Natural killer cell treated with Interleukin-12 subunit alpha and Interleukin-12 subunit beta and Interleukin-15 and Interleukin-18, amount 100 ng/mL, for 72 hours (primary cell): ENCODE results near the gene ISL2. TPM values are rescaled to one million over a fixed set of nuclear protein-coding genes. Genes with fewer than 3 reads are reported as not detected.
A peak's percentile ranks its signal among the peaks of the same experiment; 100 is the strongest.

Experiments used
- ATAC-seq, 2 donors: fragments of 150-1000 bp; cut with Tn5 transposase in 1 of 2; sonication (Bioruptor Pico), chemical (Tn5 transposase) in 1 of 2; 2 replicates each; pipeline ENCODE4 v1.10.0; 2021
- DNase-seq: peaks from one replicate; pipeline ENCODE4 v3.0.0; 2022; ENCODE audit warnings: low spot score
- H3K27ac Mint-ChIP-seq, 2 donors: 1 replicate in 1 of 2; 2 replicates in 1 of 2; pipeline ENCODE4 v1.8.0; 2022; ENCODE audit warnings: mixed read lengths in 2 of 2, mild to moderate bottlenecking in 1 of 2, moderate library complexity in 1 of 2
- H3K27me3 Mint-ChIP-seq, 2 donors: 1 replicate in 1 of 2; 2 replicates in 1 of 2; pipeline ENCODE4 v1.8.0; 2022; ENCODE audit warnings: mixed read lengths in 2 of 2
- H3K36me3 Mint-ChIP-seq: one replicate; pipeline ENCODE4 v1.8.0; 2022; ENCODE audit warnings: mixed read lengths
- H3K4me1 Mint-ChIP-seq, 2 donors: 1 replicate in 1 of 2; 2 replicates in 1 of 2; pipeline ENCODE4 v1.8.0; 2022; ENCODE audit warnings: low read depth in 2 of 2, mixed read lengths in 2 of 2, mild to moderate bottlenecking in 1 of 2
- H3K4me3 Mint-ChIP-seq: one replicate; pipeline ENCODE4 v1.8.0; 2022; ENCODE audit warnings: mixed read lengths
- H3K9me3 Mint-ChIP-seq: 2 replicates; pipeline ENCODE4 v1.8.0; 2022; ENCODE audit warnings: mixed read lengths
- total RNA-seq, 2 donors: library from RNA; stranded (reverse); gene quantifications; one replicate each; pipeline ENCODE4 v1.2.3, GENCODE V29; 2022

The ISL2 gene
- total RNA-seq, 2 donors from 2014 or later, result 0.73 to 1.0 TPM

DNA sequence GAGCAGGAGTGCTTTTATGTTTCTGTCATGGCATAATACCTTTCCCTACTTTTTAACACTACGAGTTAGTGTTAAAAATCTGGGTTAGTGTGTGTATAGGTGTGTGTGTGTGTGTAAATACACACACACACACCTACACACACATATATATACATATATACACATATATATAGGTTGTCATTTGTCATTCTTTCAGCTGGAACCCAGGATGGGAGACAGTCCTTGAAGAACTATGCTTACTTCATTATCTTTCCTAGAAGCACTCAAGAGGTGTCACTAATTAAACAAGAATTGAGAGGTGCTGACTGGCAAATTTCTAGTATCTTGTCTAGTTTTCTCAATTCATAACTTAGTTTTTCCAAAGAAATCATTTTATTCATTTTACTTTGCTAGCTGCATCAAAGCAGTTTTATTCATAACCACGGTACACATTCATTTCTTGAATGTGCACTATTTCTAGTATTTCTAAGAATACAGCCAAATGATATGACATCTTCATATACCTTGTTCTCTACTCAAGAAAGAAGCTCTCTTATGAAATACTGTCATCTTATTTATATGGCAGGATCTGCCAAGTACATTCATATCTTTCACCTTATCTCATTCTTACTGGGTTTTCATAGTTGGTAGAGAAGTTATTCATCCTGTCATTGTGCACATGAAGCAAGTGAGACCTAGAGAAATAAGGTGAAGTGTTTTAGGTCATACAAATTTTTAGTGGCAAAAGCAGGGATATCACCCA is 46.6 kb downstream of the ISL2 start:
- Mint-ChIP-seq H3K9me3 (no peaks in the 10 kb centered on the region), H3K4me3 (no peak overlapping the region), H3K27me3 (no peaks in the 10 kb centered on the region), H3K27ac (no peak overlapping the region), H3K36me3 (no peaks in the 10 kb centered on the region), H3K4me1 (no peaks in the 10 kb centered on the region)
- DNase-seq, result no peak
- peak in 1 of 2 donors; percentile 20 for ATAC-seq

- Mint-ChIP-seq H3K27me3 (no peaks in the 10 kb centered on the region), H3K4me3 (no peak overlapping the region), H3K36me3 (no peaks in the 10 kb centered on the region), H3K9me3 (no peaks in the 10 kb centered on the region), H3K4me1 (no peaks in the 10 kb centered on the region), H3K27ac (no peak overlapping the region)
- ATAC-seq (no peak), DNase-seq (no peak)
These were observed 47.8 kb downstream of the ISL2 start for GRCh38 chr15:76384409-76384808.

DNA sequence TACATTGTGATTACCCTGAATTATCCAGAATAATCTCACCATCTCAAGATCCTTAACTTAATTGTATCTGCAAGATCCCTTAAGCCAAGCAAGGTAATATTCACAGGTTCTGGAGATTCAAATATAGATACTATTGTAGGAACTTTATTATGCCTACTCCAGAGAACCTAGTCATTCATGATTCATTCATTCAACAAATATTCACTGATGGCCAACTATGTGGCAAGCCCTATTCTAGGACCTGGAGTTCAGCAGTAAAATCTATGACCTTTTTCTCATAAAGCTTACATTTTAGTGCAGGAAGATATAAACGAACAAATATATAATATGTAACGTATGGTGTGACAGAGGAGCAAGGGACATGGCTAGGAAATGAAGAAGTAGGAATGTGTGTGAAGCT is 49.6 kb downstream of the ISL2 start:
- no peaks in the 10 kb centered on the region for H3K4me1 Mint-ChIP-seq
- no peak for DNase-seq
- no peaks in the 10 kb centered on the region for H3K9me3 Mint-ChIP-seq
- no peaks in the 10 kb centered on the region for H3K27me3 Mint-ChIP-seq
- no peaks in the 10 kb centered on the region for H3K36me3 Mint-ChIP-seq
- H3K27ac Mint-ChIP-seq, result no peak overlapping the region
- ATAC-seq, result no peak
- no peak overlapping the region for H3K4me3 Mint-ChIP-seq

GRCh38 chr15:76386926-76387325 is 50.4 kb downstream of the ISL2 start:
- Mint-ChIP-seq H3K9me3 (no peaks in the 10 kb centered on the region), H3K36me3 (no peaks in the 10 kb centered on the region), H3K27ac (no peak overlapping the region), H3K4me3 (no peak overlapping the region), H3K27me3 (no peaks in the 10 kb centered on the region), H3K4me1 (no peaks in the 10 kb centered on the region)
- no peak for ATAC-seq
- DNase-seq, result no peak

DNA sequence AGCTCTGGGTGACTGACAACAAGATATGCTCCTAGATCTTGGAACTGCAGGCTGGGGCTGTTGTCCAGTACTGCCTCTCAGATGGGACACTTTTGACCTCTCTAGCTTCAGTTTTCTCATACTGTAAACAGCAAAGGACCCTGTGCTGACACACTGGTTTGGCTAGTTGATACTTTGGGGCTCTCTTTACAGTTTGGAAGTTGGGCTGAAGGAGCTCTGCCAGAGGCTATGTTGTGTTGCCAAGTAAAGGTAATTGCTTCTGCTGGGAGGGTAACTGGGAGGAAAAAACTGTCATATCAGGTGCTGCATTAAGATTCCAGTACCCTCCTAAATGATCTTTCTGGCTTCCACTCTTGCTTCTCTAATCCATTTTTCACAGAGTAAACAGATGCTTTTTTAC is 54.0 kb downstream of the ISL2 start:
- Mint-ChIP-seq H3K27me3 (no peaks in the 10 kb centered on the region), H3K9me3 (no peaks in the 10 kb centered on the region), H3K36me3 (no peaks in the 10 kb centered on the region), H3K4me3 (no peak overlapping the region), H3K27ac (no peak overlapping the region), H3K4me1 (no peaks in the 10 kb centered on the region)
- DNase-seq (no peak), ATAC-seq (no peak)

DNA sequence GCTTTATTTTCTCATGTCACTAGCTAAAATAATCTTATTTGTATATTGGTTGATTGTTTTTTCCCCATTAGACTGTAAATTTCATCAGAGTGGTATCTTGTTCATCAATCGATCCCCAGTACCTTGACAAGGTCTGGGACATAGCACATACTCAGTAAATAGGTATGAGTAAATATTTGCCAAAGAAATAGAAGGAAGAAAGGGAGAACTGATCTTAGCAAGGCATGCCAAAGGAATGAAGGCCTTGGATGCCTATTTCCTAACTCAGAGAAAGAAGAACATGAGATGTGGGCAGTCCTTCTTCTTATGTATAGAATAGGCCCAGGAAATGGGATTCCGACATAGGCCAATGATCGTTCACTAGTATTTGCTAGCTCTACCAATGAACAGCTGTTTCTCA is 54.7 kb downstream of the ISL2 start:
- no peak overlapping the region for H3K4me3 Mint-ChIP-seq
- no peaks in the 10 kb centered on the region for H3K9me3 Mint-ChIP-seq
- no peak for ATAC-seq
- H3K36me3 Mint-ChIP-seq, result no peaks in the 10 kb centered on the region
- H3K27me3 Mint-ChIP-seq, result no peaks in the 10 kb centered on the region
- no peak for DNase-seq
- no peaks in the 10 kb centered on the region for H3K4me1 Mint-ChIP-seq
- H3K27ac Mint-ChIP-seq, result no peak overlapping the region

GRCh38 chr15:76391847-76392246 is 55.3 kb downstream of the ISL2 start:
- no peaks in the 10 kb centered on the region for H3K4me1 Mint-ChIP-seq
- H3K9me3 Mint-ChIP-seq, result no peaks in the 10 kb centered on the region
- H3K27ac Mint-ChIP-seq, result no peak overlapping the region
- H3K36me3 Mint-ChIP-seq, result no peaks in the 10 kb centered on the region
- ATAC-seq (no peak), DNase-seq (no peak)
- no peaks in the 10 kb centered on the region for H3K27me3 Mint-ChIP-seq
- no peak overlapping the region for H3K4me3 Mint-ChIP-seq

Other genes starting within 250 kb of the ISL2 start
- gene ETFA, start 25.3 kb upstream of the ISL2 start, total RNA-seq, result 100 to 1,000 TPM; 120 to 160 TPM